Ascending aorta (tissue), 2 donors: Measurements from ENCODE around the gene NFASC. TPM values are rescaled to one million over a fixed set of nuclear protein-coding genes. Genes with fewer than 3 reads are reported as not detected.

Experiments used
- DNase-seq, 2 donors: peaks; one replicate each; pipeline ENCODE4 v3.0.0-alpha.2; 2019; ENCODE audit warnings: low spot score in 2 of 2
- H3K27ac ChIP-seq, 2 donors: fragments of 200-600 bp; sonication (generic); one replicate each; pipeline ENCODE4 v1.5.1; 2016 to 2017; ENCODE audit warnings: mild to moderate bottlenecking in 1 of 2
- H3K27me3 ChIP-seq: fragments of 200-600 bp; sonication (generic); one replicate; pipeline ENCODE4 v1.5.1; 2017
- H3K36me3 ChIP-seq, 2 donors: fragments of 200-600 bp; sonication (generic); one replicate each; pipeline ENCODE4 v1.5.1; 2016
- H3K4me1 ChIP-seq, 2 donors: fragments of 200-600 bp; sonication (generic); one replicate each; pipeline ENCODE4 v1.5.1; 2016 to 2017; ENCODE audit warnings: mild to moderate bottlenecking in 1 of 2
- H3K4me3 ChIP-seq, 2 donors: fragments of 200-600 bp; sonication (generic); one replicate each; pipeline ENCODE4 v1.5.1; 2016 to 2017; ENCODE audit warnings: mild to moderate bottlenecking in 1 of 2
- H3K9me3 ChIP-seq, 2 donors: fragments of 200-600 bp; sonication (generic); one replicate each; pipeline ENCODE4 v1.5.1; 2016
- intact Hi-C: fragments of 100-400 bp; cut with DNase I; formaldehyde crosslinking; loops from one replicate; pipeline ENCODE4 v1.15.1; 2023
- total RNA-seq: library from RNA; depleted of rRNA; stranded (reverse); fragments of >200 nt; gene quantifications from one replicate; pipeline ENCODE4 v1.1.0, GENCODE V29; 2016
- TF ChIP-seq, protein P1 (sequence below), 3 experiments: fragments of 200-600 bp in 2 of 3; fragments of 450-650 bp in 1 of 3; sonication (generic) in 2 of 3; IDR thresholded peaks; one replicate each; pipeline ENCODE4 v1.5.1; 2016 to 2019; ENCODE audit warnings: antibody characterized with exemption in 3 of 3, mild to moderate bottlenecking in 1 of 3, moderate library complexity in 1 of 3

Gene NFASC
- total RNA-seq, 1 donor from 2014 or later = 44.0 TPM

- no peaks in the 10 kb centered on the region for H3K27me3 ChIP-seq
- no peaks in the 10 kb centered on the region for H3K36me3 ChIP-seq
- H3K4me1 ChIP-seq = no peaks in the 10 kb centered on the region
- TF ChIP-seq, protein P1, sequence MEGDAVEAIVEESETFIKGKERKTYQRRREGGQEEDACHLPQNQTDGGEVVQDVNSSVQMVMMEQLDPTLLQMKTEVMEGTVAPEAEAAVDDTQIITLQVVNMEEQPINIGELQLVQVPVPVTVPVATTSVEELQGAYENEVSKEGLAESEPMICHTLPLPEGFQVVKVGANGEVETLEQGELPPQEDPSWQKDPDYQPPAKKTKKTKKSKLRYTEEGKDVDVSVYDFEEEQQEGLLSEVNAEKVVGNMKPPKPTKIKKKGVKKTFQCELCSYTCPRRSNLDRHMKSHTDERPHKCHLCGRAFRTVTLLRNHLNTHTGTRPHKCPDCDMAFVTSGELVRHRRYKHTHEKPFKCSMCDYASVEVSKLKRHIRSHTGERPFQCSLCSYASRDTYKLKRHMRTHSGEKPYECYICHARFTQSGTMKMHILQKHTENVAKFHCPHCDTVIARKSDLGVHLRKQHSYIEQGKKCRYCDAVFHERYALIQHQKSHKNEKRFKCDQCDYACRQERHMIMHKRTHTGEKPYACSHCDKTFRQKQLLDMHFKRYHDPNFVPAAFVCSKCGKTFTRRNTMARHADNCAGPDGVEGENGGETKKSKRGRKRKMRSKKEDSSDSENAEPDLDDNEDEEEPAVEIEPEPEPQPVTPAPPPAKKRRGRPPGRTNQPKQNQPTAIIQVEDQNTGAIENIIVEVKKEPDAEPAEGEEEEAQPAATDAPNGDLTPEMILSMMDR (IDR thresholded peaks at IDR 0.05) = no peak
- no peak overlapping the region for H3K27ac ChIP-seq
- DNase-seq = no peak
- intact Hi-C loops = no loop called here
- H3K4me3 ChIP-seq = no peak overlapping the region
- no peaks in the 10 kb centered on the region for H3K9me3 ChIP-seq
These were observed 197.3 kb downstream of the NFASC start for GRCh38 chr1:205068001-205068400.

GRCh38 chr1:205068457-205069040, 197.9 kb downstream of the NFASC start:
- Histone ChIP-seq H3K4me3 (no peak overlapping the region), H3K27ac (no peak overlapping the region), H3K27me3 (no peaks in the 10 kb centered on the region), H3K36me3 (no peaks in the 10 kb centered on the region), H3K4me1 (no peaks in the 10 kb centered on the region), H3K9me3 (no peaks in the 10 kb centered on the region)
- no peak for DNase-seq
- TF ChIP-seq, protein P1 (IDR thresholded peaks at IDR 0.05) = no peak
- intact Hi-C loops = no loop called here

GRCh38 chr1:205069371-205070125, 198.9 kb downstream of the NFASC start:
- H3K27me3 ChIP-seq = no peaks in the 10 kb centered on the region
- H3K4me1 ChIP-seq = no peaks in the 10 kb centered on the region
- no peaks in the 10 kb centered on the region for H3K36me3 ChIP-seq
- TF ChIP-seq, protein P1 (IDR thresholded peaks at IDR 0.05) = no peak
- H3K27ac ChIP-seq = no peak overlapping the region
- no peaks in the 10 kb centered on the region for H3K9me3 ChIP-seq
- intact Hi-C loops = no loop called here
- no peak overlapping the region for H3K4me3 ChIP-seq
- no peak for DNase-seq

- intact Hi-C loops = no loop called here
- no peak overlapping the region for H3K4me3 ChIP-seq
- no peak overlapping the region for H3K27ac ChIP-seq
- DNase-seq = no peak
- H3K9me3 ChIP-seq = no peaks in the 10 kb centered on the region
- TF ChIP-seq, protein P1 (IDR thresholded peaks at IDR 0.05) = no peak
- no peaks in the 10 kb centered on the region for H3K27me3 ChIP-seq
- H3K36me3 ChIP-seq = no peaks in the 10 kb centered on the region
- H3K4me1 ChIP-seq = no peaks in the 10 kb centered on the region
These were observed 200.4 kb downstream of the NFASC start for GRCh38 chr1:205071028-205071409.

GRCh38 chr1:205071801-205072200, 201.1 kb downstream of the NFASC start:
- Histone ChIP-seq H3K27ac (no peak overlapping the region), H3K27me3 (no peaks in the 10 kb centered on the region), H3K4me3 (no peak overlapping the region), H3K9me3 (no peaks in the 10 kb centered on the region), H3K4me1 (no peaks in the 10 kb centered on the region), H3K36me3 (no peaks in the 10 kb centered on the region)
- intact Hi-C loops = no loop called here
- DNase-seq = no peak
- TF ChIP-seq, protein P1 (IDR thresholded peaks at IDR 0.05) = no peak
